Right lobe of liver (tissue), 4 donors: Measurements from ENCODE around the gene ALK.

ENCODE experiments used
- CTCF ChIP-seq, 4 donors: fragments of 200-600 bp in 3 of 4; fragments of 450-650 bp in 1 of 4; IDR thresholded peaks; one replicate each; pipeline versions ENCODE4 v1.5.1 to v1.8.0; 2016 to 2022; ENCODE audit warnings: antibody characterized with exemption in 4 of 4, mild to moderate bottlenecking in 2 of 4
- POLR2A ChIP-seq: fragments of 450-650 bp; IDR thresholded peaks from one replicate; pipeline ENCODE4 v1.6.1; 2017; ENCODE audit warnings: antibody characterized with exemption, mild to moderate bottlenecking
- donor health status: DM: no; HTN: no; CAD: no.
- donor health status: DM: no; HTN: no; CAD: no.
- donor health status: DM: no; HTN: yes; CAD: no.

- TF ChIP-seq POLR2A (no peak), CTCF (IDR thresholded peaks at IDR 0.05) (no peak)
Measured at GRCh38 chr2:29942711-29943110, 21.3 kb upstream of the ALK start.
